Activated CD8-positive, alpha-beta T cell treated with anti-CD3 and anti-CD28 coated beads for 36 hours (primary cell): ENCODE results near the gene ADGRG1. TPM values are rescaled to one million over a fixed set of nuclear protein-coding genes. Genes with fewer than 3 reads are reported as not detected.

Experiments
- ATAC-seq: fragments of 200-7000 bp; cut with Tn5 transposase; one replicate; pipeline ENCODE4 v1.10.0; 2021; ENCODE audit warnings: mild to moderate bottlenecking, moderate library complexity
- CTCF ChIA-PET: fragments of 350-600 bp; sonication (Branson Sonifier 250); formaldehyde crosslinking; loops from one replicate; lab custom pipeline; 2021; ENCODE audit warnings: antibody characterized with exemption; lab: Charles Lee
- POLR2A ChIA-PET: fragments of 350-600 bp; sonication (Branson Sonifier 250); formaldehyde crosslinking; loops from one replicate; lab custom pipeline; 2021; ENCODE audit warnings: antibody characterized with exemption; lab: Charles Lee
- DNase-seq: peaks from one replicate; pipeline ENCODE4 v3.0.0-alpha.2; 2020
- H3K27ac Mint-ChIP-seq: one replicate; pipeline ENCODE4 v1.8.0; 2021; ENCODE audit warnings: mild to moderate bottlenecking, mixed read lengths
- H3K27me3 Mint-ChIP-seq: one replicate; pipeline ENCODE4 v1.8.0; 2021; ENCODE audit warnings: mixed read lengths
- H3K36me3 Mint-ChIP-seq: one replicate; pipeline ENCODE4 v1.8.0; 2021; ENCODE audit warnings: low read depth, mixed read lengths
- H3K4me1 Mint-ChIP-seq: one replicate; pipeline ENCODE4 v1.8.0; 2021; ENCODE audit warnings: low read depth, mixed read lengths
- H3K4me3 Mint-ChIP-seq: one replicate; pipeline ENCODE4 v1.8.0; 2021; ENCODE audit warnings: mild to moderate bottlenecking, moderate library complexity, mixed read lengths
- H3K9me3 Mint-ChIP-seq: one replicate; pipeline ENCODE4 v1.8.0; 2021; ENCODE audit warnings: mixed read lengths
- intact Hi-C: fragments of 100-400 bp; cut with micrococcal nuclease; formaldehyde crosslinking; loops from one replicate; pipeline ENCODE4 v1.10.0; 2022
- total RNA-seq, 2 experiments: library from RNA; stranded (reverse); gene quantifications; one replicate each; pipeline ENCODE4 v1.2.3, GENCODE V29; 2021
- TF ChIP-seq, protein P1 (sequence below): fragments of 200-600 bp; IDR thresholded peaks from one replicate; pipeline ENCODE4 v1.8.0; 2022; ENCODE audit warnings: antibody characterized with exemption, mild to moderate bottlenecking

ADGRG1 gene
- total RNA-seq, 2 experiments from 2014 or later, result 4.9 to 8.5 TPM

DNA sequence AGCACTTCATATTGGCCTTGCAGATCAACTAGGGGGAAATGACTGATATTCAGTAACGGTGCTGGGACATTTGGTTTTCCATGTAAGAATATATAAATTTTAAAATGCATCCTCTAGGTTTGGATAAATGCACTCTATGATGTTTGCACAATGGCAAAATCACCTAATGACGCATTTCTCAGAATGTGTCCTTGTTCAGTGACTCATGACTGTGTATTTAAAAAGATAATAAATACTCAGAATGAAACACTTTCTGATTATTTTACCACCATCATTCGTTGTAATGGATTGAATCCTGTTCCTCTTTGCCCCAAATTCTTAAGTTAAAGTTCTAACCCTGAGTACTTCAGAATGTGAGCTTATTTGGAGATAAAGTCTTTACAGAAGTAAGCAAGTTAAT, 17.2 kb upstream of the ADGRG1 start:
- Mint-ChIP-seq H3K4me1 (peaks cover 72% of the 10 kb centered on the region), H3K27me3 (no peaks in the 10 kb centered on the region), H3K9me3 (no peaks in the 10 kb centered on the region), H3K27ac (peak overlapping the region; percentile 93), H3K36me3 (no peaks in the 10 kb centered on the region), H3K4me3 (peak overlapping the region; percentile 17)
- no peak for ATAC-seq
- TF ChIP-seq, protein P1, sequence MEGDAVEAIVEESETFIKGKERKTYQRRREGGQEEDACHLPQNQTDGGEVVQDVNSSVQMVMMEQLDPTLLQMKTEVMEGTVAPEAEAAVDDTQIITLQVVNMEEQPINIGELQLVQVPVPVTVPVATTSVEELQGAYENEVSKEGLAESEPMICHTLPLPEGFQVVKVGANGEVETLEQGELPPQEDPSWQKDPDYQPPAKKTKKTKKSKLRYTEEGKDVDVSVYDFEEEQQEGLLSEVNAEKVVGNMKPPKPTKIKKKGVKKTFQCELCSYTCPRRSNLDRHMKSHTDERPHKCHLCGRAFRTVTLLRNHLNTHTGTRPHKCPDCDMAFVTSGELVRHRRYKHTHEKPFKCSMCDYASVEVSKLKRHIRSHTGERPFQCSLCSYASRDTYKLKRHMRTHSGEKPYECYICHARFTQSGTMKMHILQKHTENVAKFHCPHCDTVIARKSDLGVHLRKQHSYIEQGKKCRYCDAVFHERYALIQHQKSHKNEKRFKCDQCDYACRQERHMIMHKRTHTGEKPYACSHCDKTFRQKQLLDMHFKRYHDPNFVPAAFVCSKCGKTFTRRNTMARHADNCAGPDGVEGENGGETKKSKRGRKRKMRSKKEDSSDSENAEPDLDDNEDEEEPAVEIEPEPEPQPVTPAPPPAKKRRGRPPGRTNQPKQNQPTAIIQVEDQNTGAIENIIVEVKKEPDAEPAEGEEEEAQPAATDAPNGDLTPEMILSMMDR, result no peak
- CTCF ChIA-PET, result interaction anchor here (1.1 to 5.9 kb wide), 8 partner anchors 11 to 57 kb away, joined by 3 to 74 read pairs (median 33); partner anchors contain the start of gene ADGRG3
- DNase-seq, result no peak
- POLR2A ChIA-PET, result interaction anchor here (0.6 to 6.6 kb wide), 8 partner anchors 10 to 125 kb away, joined by 3 to 68 read pairs (median 12); no protein-coding TSS in a partner anchor
- intact Hi-C loops, result no loop called here

DNA sequence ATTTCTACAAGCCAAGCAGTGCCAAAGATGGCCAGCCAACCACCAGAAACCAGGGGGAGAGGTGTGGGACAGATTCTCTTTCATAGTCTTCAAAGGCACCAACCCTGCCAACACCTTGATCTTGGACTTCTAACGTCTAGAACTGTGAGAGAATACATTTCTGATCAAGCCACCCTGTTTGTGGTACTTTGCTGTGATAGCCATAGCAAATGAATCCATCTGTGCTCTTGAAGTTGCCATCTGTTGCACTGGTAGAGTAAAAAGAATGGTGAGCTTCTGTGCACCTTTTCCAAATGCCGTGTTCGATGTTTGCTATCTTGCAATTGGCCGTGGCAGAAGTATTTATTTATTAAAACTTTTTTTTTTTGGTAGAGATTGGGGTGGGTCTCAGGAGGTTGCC, 16.7 kb upstream of the ADGRG1 start:
- ChIA-PET CTCF (interaction anchor here (1.1 to 5.9 kb wide), 7 partner anchors 12 to 56 kb away, joined by 3 to 74 read pairs (median 24); partner anchors contain the start of gene ADGRG3), POLR2A (interaction anchor here (0.6 to 6.6 kb wide), 7 partner anchors 11 to 140 kb away, joined by 3 to 68 read pairs (median 18); no protein-coding TSS in a partner anchor)
- no peak for DNase-seq
- Mint-ChIP-seq H3K36me3 (no peaks in the 10 kb centered on the region), H3K27ac (peak overlapping the region; percentile 93), H3K27me3 (no peaks in the 10 kb centered on the region), H3K9me3 (no peaks in the 10 kb centered on the region), H3K4me1 (peaks cover 72% of the 10 kb centered on the region), H3K4me3 (peak overlapping the region; percentile 17)
- ATAC-seq, result no peak
- TF ChIP-seq, protein P1, result no peak
- intact Hi-C loops, result no loop called here

DNA sequence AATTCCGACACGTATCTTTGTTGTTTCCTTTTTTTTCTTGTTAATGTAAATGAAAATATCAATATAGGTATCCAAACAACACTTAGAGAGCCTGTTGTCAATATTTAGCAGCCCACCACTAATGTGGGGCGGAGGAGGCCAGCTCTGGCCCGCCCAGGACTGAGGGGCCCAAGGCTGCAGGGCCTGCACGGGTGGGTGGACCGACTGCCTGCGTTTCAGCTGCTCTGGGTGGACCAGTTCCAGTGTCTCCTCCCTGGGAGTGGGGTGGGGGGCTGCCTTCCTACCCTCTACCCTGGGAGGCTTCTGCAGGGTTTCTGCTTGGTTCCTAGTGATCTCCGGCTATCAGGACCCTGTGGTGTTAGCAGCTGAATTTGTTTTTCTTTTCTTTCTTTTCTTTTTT, 15.9 kb upstream of the ADGRG1 start:
- POLR2A ChIA-PET, result interaction anchor here (0.7 to 6.6 kb wide), 4 partner anchors 10 to 139 kb away, joined by 3 to 68 read pairs (median 19); no protein-coding TSS in a partner anchor
- DNase-seq, result no peak
- no peak for ATAC-seq
- peaks cover 72% of the 10 kb centered on the region for H3K4me1 Mint-ChIP-seq
- H3K27ac Mint-ChIP-seq, result peak overlapping the region; percentile 93
- intact Hi-C loops, result no loop called here
- CTCF ChIA-PET, result interaction anchor here (0.9 to 5.9 kb wide), 4 partner anchors 11 to 36 kb away, joined by 4 to 74 read pairs (median 48); no protein-coding TSS in a partner anchor
- no peaks in the 10 kb centered on the region for H3K27me3 Mint-ChIP-seq
- H3K36me3 Mint-ChIP-seq, result no peaks in the 10 kb centered on the region
- TF ChIP-seq, protein P1, result no peak
- H3K4me3 Mint-ChIP-seq, result no peak overlapping the region
- no peaks in the 10 kb centered on the region for H3K9me3 Mint-ChIP-seq

DNA sequence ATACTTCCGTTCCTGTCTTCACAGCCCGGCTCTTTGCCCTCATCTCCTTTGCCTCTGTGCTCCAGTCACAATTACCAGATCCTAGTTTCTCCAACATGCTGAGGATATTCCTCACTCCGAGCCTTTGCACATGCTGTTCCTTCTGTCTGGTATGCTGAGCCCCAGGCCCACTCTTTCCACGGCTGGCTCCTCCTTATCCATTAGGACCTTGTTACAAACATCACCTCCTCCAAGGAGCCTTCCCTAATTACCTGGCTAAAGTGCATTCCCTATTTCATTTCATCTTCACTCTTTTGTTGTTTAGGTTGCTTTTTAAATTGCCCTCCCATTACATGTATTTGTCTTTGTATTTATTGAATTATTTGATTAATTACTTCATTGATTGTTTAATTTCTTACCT, 14.9 kb upstream of the ADGRG1 start:
- no peak for DNase-seq
- ATAC-seq, result no peak
- Mint-ChIP-seq H3K27ac (peak overlapping the region; percentile 84), H3K4me3 (no peak overlapping the region), H3K4me1 (peaks cover 70% of the 10 kb centered on the region), H3K36me3 (no peaks in the 10 kb centered on the region), H3K9me3 (no peaks in the 10 kb centered on the region), H3K27me3 (no peaks in the 10 kb centered on the region)
- intact Hi-C loops, result no loop called here
- ChIA-PET POLR2A (interaction anchor here (0.9 to 6.6 kb wide), 2 partner anchors 11 to 22 kb away, joined by 5 to 68 read pairs; no protein-coding TSS in a partner anchor), CTCF (interaction anchor here (3.0 kb wide), 1 partner anchor 13 kb away, joined by 16 read pairs; no protein-coding TSS in a partner anchor)
- TF ChIP-seq, protein P1, result no peak

DNA sequence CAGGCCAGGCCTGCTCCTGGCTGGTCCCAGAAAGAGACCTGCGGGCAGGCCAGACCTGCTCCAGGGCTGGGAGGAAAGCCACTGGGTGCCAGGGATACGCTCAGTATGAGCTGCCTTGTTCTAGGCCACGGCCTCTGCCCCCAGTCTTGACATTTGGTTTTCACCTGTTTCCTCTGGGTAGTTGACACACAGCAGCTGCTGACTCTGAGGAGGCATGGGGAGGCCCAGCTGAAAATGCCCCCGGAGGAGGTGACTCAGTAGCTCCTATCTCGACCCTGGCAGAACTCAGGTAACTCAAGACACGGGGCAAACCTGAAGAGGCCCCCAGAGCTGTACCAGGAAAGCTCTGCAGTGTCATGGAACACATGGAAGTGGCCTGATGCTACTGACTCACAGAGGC, 13.9 kb upstream of the ADGRG1 start:
- Mint-ChIP-seq H3K4me1 (peaks cover 60% of the 10 kb centered on the region), H3K27me3 (no peaks in the 10 kb centered on the region), H3K4me3 (no peak overlapping the region), H3K9me3 (no peaks in the 10 kb centered on the region), H3K27ac (peak overlapping the region; percentile 84), H3K36me3 (no peaks in the 10 kb centered on the region)
- intact Hi-C loops, result no loop called here
- POLR2A ChIA-PET, result interaction anchor here (0.7 to 1.2 kb wide), 6 partner anchors 13 to 37 kb away, joined by 3 to 8 read pairs (median 4); no protein-coding TSS in a partner anchor
- ATAC-seq, result peak; percentile 76
- TF ChIP-seq, protein P1, result no peak
- peak; percentile 92 for DNase-seq
- CTCF ChIA-PET, result interaction anchor here (0.9 to 3.0 kb wide), 8 partner anchors 14 to 38 kb away, joined by 3 to 16 read pairs (median 4); no protein-coding TSS in a partner anchor
